Measurements from ENCODE around the gene BCAR1.

The BCAR1 gene

GRCh38 chr16:75246504-75247205 is 4.8 kb downstream of the BCAR1 start:
- no peak overlapping the region for H3K4me3 ChIP-seq (IDR thresholded peaks at IDR 0.05; ENCODE audit: insufficient read depth, low read depth, low read length)
- H3K9ac ChIP-seq = no peak overlapping the region
- peaks cover 7% of the 10 kb centered on the region for H3K4me1 ChIP-seq (ENCODE audit: low read depth, poor library complexity, severe bottlenecking)
- H4K20me1 ChIP-seq (ENCODE audit: insufficient read depth) = no peaks in the 10 kb centered on the region
- H3K27ac ChIP-seq = no peak overlapping the region
- H3K36me3 ChIP-seq (ENCODE audit: insufficient read depth) = no peaks in the 10 kb centered on the region
- no peaks in the 10 kb centered on the region for H3K27me3 ChIP-seq (ENCODE audit: insufficient read depth, low read depth)
- H3K79me2 ChIP-seq (ENCODE audit: insufficient read depth, low read depth) = no peaks in the 10 kb centered on the region
- no peak for TF ChIP-seq CTCF (conservative IDR thresholded peaks at IDR 0.05; ENCODE audit: low read depth, low read length)
- H3K4me2 ChIP-seq = no peak overlapping the region
- H2AFZ ChIP-seq (ENCODE audit: low read depth) = no peak overlapping the region

- Histone ChIP-seq H3K9ac (no peak overlapping the region), H4K20me1 (ENCODE audit: insufficient read depth) (no peaks in the 10 kb centered on the region), H3K4me2 (no peak overlapping the region), H3K79me2 (ENCODE audit: insufficient read depth, low read depth) (no peaks in the 10 kb centered on the region), H3K4me3 (IDR thresholded peaks at IDR 0.05; ENCODE audit: insufficient read depth, low read depth, low read length) (no peak overlapping the region), H3K27ac (no peak overlapping the region), H3K4me1 (ENCODE audit: low read depth, poor library complexity, severe bottlenecking) (peaks cover 7% of the 10 kb centered on the region), H3K27me3 (ENCODE audit: insufficient read depth, low read depth) (no peaks in the 10 kb centered on the region), H2AFZ (ENCODE audit: low read depth) (no peak overlapping the region), H3K36me3 (ENCODE audit: insufficient read depth) (no peaks in the 10 kb centered on the region)
- no peak for TF ChIP-seq CTCF (conservative IDR thresholded peaks at IDR 0.05; ENCODE audit: low read depth, low read length)
Measured at GRCh38 chr16:75244844-75245758, 6.3 kb downstream of the BCAR1 start.

GRCh38 chr16:75244225-75244809 is 7.1 kb downstream of the BCAR1 start:
- H3K9ac ChIP-seq = no peak overlapping the region
- no peak overlapping the region for H3K4me2 ChIP-seq

More at GRCh38 chr16:75244225-75244809, 7.1 kb downstream of the BCAR1 start:
- Histone ChIP-seq H2AFZ (ENCODE audit: low read depth) (no peak overlapping the region), H3K4me1 (ENCODE audit: low read depth, poor library complexity, severe bottlenecking) (peaks cover 7% of the 10 kb centered on the region), H3K4me3 (IDR thresholded peaks at IDR 0.05; ENCODE audit: insufficient read depth, low read depth, low read length) (no peak overlapping the region), H3K27ac (no peak overlapping the region), H3K27me3 (ENCODE audit: insufficient read depth, low read depth) (no peaks in the 10 kb centered on the region), H3K79me2 (ENCODE audit: insufficient read depth, low read depth) (no peaks in the 10 kb centered on the region), H3K36me3 (ENCODE audit: insufficient read depth) (no peaks in the 10 kb centered on the region), H4K20me1 (ENCODE audit: insufficient read depth) (no peaks in the 10 kb centered on the region)
- TF ChIP-seq CTCF (conservative IDR thresholded peaks at IDR 0.05; ENCODE audit: low read depth, low read length) = no peak

Data from KMS-11 (cell line).